ENCODE measurements around the gene ADCK1.
"Not testable (repeated sequence)": the region's sequence is repeated elsewhere in the genome, so short reads cannot be mapped to it uniquely, and the experiment has no call there.

The ADCK1 gene

DNA sequence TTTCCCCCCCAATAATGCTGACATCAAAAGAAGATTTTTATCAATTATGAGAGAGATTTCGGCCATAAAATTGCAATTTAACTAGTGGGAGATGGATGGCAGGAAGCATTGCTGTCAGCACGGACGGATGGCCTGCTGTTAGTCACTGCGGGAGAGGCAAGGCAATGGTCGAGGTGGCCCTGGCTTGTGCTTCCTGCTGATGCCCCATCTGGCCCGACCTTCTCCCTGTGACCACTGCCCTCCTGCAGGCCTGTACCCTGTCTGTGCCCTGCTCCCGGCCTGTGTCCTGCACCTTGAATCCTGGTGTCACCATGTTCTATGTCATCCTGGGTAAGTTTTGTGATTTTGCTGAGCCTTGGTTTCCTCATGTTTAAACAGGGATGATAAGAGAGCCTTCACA is 67.6 kb downstream of the ADCK1 start:
- no peak for DNase-seq

DNA sequence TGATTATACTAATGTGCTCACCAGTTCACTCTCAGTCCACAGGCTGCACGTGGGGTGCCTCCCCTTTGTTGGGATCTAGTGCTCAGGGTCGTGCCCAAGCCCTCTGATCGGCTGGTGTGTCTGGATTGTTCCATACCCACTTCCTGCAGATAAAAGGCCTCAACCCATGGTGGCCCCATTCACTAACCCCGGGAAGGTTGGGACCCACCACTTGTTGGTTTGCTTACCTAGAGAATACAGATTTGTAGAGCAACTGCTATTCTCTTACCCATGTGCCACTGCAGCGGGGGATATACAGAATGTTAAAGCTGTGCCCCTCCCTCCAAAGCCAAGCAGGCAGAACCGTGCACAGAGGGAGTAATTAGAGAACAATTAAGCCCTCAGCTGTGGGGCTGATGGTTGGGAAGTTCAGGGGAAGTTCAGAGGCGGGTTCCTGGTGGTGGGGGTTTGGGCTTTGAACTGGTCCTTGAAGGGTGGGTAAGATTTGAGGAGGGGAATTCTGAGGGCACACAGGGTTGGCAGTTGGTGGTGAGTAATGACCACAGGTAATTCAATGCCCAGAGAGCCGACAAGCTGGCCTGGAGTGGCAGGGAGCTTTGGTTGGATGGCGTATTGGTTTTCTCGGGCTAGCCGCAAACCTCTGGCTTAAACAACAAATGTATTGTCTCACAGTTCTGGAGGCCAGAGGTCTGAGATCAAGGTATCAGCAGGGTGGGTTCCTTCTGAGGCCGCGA is 68.8 kb downstream of the ADCK1 start:
- DNase-seq, result no peak

GRCh38 chr14:77869340-77869739 is 69.4 kb downstream of the ADCK1 start:
- no peak for DNase-seq

GRCh38 chr14:77870646-77871045 is 70.7 kb downstream of the ADCK1 start:
- DNase-seq, result no peak

DNA sequence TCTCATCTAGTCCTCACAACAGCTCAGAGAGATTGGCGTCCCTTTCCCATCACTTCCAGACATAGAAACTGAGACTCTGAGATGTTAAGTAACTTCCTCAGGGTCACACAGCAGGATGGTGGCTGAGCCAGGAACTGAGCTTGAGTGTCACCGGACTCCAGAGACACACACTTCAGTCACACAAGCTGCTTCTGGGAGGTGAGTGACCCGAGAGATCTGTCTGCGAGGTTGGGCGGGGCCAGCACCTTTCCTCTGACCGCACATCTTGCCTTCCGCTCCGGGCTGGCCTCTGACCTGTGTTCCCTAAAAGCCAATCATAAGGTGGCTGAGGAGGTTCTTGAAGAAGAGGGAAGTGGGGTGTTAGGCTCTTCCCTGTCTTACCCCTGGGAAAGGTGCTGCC is 72.2 kb downstream of the ADCK1 start:
- DNase-seq, result no peak

DNA sequence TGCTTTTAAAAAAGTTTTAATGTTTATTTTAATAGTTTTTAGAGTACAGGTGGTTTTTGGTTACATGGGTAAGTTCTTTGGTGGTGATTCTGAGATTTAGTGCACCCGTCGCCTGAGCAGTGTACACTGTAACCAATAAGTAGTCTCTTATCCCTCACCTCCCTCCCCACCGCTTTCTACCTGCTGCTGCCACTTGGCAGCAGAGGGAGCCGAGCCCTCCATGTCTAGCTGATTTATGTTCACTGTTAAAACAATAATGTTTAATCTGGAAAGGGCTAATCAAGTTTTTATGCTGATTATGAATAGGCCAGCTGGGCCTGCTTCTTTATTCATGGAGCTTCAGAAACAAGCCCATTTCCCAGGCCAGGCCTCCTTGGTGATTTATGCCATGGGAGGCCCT is 73.1 kb downstream of the ADCK1 start:
- no peak for DNase-seq

GRCh38 chr14:77878783-77879182 is 78.9 kb downstream of the ADCK1 start:
- no peak for DNase-seq

DNA sequence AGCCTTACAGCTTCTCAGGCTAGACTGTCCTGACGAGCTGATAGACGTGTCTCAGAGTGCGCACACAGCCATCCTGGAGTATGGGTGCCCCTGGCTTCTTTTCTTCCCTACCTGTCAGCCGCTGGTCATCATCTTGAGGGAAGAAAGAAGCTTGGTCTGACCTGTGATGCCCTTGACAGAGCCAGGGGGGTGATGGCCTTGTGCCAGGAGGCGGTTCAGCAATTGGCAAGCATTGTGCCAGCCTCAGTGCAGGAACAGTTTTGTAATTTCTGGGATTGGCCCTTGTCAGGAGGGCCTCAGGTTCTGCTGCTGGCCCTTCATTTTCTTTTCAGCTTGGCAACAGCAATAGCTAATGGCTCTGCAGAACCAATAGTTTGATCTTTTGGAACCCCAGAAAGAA is 80.1 kb downstream of the ADCK1 start:
- DNase-seq, result no peak

- DNase-seq, result no peak
Observed at GRCh38 chr14:77882098-77882497, 82.2 kb downstream of the ADCK1 start.

DNA sequence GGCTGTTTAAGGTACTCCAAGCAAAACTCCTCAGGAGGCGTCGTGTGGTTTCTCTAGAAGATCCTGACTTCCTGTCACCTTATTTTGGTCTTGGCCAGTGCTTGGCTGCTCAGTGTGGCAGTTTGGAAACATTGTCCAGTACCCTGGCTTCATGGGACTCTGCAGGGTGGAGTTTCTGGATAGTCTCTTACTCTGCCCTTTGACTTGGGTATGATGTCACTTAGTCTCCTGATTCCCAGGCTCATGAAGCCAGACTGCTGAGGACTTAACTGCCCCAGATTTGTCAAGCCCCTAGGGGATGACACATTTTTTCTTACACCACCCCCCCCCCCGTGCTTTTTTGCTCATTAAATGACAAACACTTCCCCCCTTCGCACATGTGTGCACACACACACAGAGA is 82.7 kb downstream of the ADCK1 start:
- DNase-seq, result no peak

DNA sequence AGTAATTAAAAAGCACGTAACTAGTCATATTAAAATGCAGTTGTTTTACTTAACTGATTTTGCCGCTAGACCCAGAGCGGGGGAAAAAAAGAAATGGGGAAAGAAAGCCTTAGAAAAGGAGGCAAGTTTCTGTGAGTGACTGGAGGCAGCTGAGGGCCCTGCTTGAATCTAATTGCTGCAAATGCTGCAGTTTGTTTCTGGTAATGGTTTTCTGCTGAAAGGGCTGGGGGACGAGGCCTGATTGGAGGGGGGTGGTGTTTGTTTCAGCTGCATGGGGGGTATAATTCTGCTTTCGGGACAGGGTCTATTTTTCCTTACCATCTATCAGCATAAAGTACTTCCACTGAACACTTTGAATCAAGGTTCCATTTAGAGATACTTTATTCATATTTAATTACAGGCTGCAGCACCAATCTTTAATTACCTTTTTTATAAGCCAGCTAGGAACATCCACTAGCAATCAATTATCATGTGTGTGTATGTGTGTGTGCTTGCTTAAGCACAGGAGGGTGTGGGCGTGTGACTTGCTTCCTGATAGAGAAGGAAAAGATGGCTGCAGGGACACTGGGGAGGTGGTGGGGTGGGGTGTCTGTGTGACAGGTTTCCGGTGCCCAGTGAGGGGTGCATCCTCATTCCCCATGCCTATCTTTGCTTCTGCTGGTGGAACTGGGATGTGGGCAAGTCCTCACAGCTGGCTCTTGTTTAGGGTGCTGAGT is 83.4 kb downstream of the ADCK1 start:
- no peak for DNase-seq

DNA sequence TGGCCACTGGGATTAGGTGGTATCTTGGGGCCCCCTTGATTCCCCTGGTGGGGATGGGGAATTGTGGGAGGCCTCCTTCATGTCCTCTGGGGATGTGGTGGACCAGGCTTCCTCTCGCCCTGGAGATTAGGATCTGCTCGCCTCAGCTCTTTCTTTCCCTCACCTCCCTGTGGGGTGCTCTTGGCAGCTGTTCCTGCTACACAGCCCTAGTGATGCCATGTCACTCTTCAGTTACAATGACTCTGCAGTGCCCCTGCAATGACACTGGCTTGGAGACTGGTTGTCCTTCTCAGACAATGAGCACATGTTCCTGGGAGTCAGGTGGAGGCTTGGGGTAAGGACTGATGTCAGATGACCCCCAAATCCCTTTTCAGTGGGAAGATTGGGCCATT is 83.9 kb downstream of the ADCK1 start:
- no peak for DNase-seq

DNA sequence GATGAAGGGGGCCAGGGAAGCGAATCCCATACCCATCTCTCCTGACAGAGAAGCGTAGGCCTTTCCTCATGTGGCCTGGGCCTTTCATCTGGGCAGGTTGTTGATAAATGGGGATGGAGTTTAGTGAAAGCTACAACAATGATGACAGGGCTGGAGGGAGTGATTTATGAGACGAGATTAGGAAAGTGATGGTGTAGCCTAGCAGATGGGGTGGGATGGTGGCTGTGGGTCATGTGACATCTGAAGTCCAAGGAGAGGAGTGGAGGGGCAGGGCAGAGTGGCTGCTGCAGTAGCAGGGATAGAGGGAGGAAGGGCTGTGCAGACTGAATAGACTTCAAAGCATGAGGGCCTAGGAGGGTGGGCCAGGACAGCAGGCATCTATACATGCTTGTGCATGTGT is 85.5 kb downstream of the ADCK1 start:
- no peak for DNase-seq

- no peak for DNase-seq
Observed at GRCh38 chr14:77886010-77886409, 86.1 kb downstream of the ADCK1 start.

DNA sequence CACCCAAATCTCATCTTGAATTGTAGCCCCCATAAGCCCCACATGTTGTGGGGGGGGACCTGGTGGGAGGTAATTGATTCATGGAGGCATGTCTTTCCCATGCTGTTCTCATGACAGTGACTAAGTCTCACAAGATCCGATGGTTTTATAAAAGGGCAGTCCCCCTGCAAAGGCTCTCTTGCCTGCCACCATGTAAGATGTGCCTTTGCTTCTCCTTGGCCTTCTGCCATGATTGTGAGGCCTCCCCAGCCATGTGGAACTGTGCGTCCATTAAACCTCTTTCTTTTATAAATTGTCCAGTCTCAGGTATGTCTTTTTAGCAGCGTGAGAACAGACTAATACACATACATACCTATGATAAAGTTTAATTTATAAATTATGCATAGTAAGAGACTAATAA is 89.0 kb downstream of the ADCK1 start:
- DNase-seq, result not testable (repeated sequence)

- no peak for DNase-seq
Observed at GRCh38 chr14:77889971-77890442, 90.1 kb downstream of the ADCK1 start.

DNA sequence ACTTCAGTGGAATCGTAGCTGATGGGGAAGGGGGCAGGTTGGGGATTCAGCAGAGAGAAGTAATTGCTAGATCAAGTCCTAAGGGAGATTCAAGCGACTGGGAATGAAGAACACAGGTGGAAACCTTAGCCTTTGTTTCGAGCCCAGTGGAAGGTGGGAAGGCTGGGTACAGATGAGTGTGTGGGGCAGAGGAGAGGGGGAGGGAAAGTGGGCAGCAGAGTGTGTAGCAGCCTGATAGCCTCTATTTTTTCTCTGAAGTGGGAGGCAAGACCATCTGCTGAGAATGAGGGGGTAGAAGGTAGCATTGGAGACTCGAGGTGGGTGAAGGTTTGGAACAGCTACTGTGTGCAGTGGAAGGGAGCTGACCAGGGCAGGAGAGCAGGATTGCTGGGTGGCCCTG is 91.0 kb downstream of the ADCK1 start:
- no peak for DNase-seq

DNA sequence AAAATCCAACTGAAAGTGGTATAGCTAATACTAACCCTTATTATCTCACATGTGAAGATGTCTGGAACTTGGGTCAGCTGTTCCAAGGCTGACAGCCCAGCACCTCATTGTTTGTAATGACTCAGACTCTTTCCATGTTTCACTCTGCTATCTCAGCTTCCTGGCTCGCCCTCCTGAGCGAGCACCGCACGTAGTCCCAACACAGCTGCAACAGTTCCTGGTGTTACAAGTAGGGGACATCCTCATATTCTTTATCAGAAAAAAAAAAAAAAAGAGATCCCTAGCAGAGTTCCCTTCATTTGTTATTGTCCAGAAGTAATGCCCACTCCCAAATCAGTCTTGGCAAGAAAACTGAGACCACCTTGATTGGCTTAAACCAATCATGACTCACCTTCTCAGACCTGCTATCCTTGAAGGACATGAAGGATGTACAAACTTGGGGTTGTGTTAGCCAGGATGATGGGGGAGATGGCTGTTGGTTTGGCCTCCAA is 92.5 kb downstream of the ADCK1 start:
- DNase-seq, result no peak

GRCh38 chr14:77892890-77893484 is 93.1 kb downstream of the ADCK1 start:
- no peak for DNase-seq

- no peak for DNase-seq
Observed at GRCh38 chr14:77897374-77897773, 97.5 kb downstream of the ADCK1 start.

DNA sequence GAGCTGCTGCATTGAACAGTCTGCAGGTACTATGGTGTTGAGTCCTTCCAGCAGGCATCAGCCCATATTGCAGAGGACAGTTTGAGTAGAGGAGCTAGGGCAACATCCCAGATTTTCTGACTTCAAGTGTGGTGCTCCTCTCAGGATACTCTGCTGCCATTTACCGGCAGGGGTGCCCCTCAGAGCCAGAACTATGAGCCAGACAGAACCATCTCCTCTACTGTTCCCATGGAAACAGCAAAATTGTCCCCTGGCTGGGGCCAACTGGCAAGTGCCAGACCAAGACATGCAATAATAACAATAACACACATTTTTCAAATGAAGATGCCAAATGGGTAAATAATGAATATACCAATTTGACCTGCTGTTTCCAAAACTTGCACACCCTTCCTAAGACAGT is 102.9 kb downstream of the ADCK1 start:
- no peak for DNase-seq

DNA sequence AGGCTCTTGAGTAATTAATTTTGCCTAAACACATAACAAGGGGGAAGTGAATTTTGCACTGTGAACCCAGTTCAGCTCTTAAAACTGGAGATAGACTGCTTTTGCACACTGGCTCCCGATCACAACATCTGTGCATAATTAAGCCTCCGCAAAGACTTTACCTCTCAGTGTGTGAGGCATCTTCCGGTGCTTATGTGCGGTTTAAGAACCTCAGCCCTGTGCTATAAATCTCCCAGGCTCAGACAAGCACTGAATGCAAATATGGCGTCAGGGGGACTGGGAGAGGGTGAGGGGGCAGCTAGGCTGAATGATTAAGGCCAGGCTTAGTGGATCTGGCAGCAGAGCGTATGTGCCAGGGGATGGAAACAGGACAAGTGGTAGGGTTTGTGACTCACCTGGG is 103.3 kb downstream of the ADCK1 start:
- DNase-seq, result no peak

DNA sequence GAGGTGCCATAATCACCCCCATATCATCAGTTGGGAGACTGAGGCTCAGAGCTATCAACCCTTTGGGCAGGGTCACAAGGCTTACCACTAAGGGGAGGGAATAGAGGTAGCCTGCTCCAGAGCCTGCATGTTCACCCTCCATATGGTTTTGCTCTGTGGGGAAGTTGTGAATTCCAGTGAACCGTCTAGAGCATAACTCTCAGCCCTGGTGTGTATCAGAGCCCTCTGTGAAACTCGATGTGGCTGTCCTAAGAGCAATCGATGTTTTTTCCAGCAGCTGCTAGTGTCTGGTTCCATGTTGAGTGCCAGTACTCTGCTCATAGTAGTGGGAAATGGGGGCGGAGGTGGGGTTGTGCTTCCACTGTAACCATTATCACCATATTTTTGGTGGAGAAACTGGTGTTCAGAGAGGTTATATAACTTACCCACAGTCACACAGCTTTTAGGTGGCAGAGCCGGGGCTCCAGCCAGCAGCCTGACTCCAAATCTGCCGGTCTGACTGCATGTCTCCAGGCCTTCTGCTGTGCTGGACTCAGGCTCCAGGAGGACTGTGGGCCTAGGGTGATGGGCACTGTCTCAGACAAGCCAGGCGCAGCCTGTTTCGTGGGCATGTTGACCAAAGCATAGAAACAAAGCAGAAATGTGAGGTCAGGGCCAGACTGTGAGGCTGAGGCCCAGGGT is 104.2 kb downstream of the ADCK1 start:
- no peak for DNase-seq

- no peak for DNase-seq
Observed at GRCh38 chr14:77906446-77906845, 106.5 kb downstream of the ADCK1 start.

All from activated CD4-positive, CD25-positive, alpha-beta regulatory T cell (primary cell).